H9 (cell line): ENCODE results near the gene CTIF. TPM values are rescaled to one million over a fixed set of nuclear protein-coding genes. Genes with fewer than 3 reads are reported as not detected.
A peak's percentile ranks its signal among the peaks of the same experiment; 100 is the strongest.

ENCODE experiments used
- DNase-seq: peaks from one replicate; pipeline ENCODE4 v3.0.0-alpha.2; 2017
- H2AFZ ChIP-seq: one replicate; pipeline ENCODE4 v1.6.1; 2013; ENCODE audit warnings: mild to moderate bottlenecking, low read length, control low read depth, moderate library complexity
- H2AK5ac ChIP-seq: 2 replicates; pipeline ENCODE4 v1.6.1; 2013; ENCODE audit warnings: low read length, control low read depth, mixed read lengths; ENCODE audit not compliant: insufficient read length
- H2BK120ac ChIP-seq: one replicate; pipeline ENCODE4 v1.6.1; 2013; ENCODE audit warnings: low read depth, mild to moderate bottlenecking, low read length, control low read depth, inconsistent platforms; ENCODE audit not compliant: poor library complexity, severe bottlenecking
- H2BK12ac ChIP-seq: 2 replicates; pipeline ENCODE4 v1.6.1; 2013; ENCODE audit warnings: low read length, control low read depth, mixed read lengths, low read depth; ENCODE audit not compliant: insufficient read length
- H2BK15ac ChIP-seq: 2 replicates; pipeline ENCODE4 v1.6.1; 2013; ENCODE audit warnings: low read depth, low read length, control low read depth
- H2BK20ac ChIP-seq: one replicate; pipeline ENCODE4 v1.6.1; 2013; ENCODE audit warnings: low read depth, mild to moderate bottlenecking, low read length, control low read depth, inconsistent platforms; ENCODE audit not compliant: poor library complexity, severe bottlenecking
- H2BK5ac ChIP-seq: 2 replicates; pipeline ENCODE4 v1.6.1; 2013; ENCODE audit warnings: low read length, control low read depth, mixed read lengths; ENCODE audit not compliant: insufficient read length
- H3K14ac ChIP-seq: 2 replicates; pipeline ENCODE4 v1.6.1; 2013; ENCODE audit warnings: low read length, control low read depth; ENCODE audit not compliant: insufficient read depth
- H3K18ac ChIP-seq: 2 replicates; pipeline ENCODE4 v1.6.1; 2013; ENCODE audit warnings: low read depth, mild to moderate bottlenecking, mixed read lengths, low read length, control low read depth; ENCODE audit not compliant: insufficient read length
- H3K23ac ChIP-seq: 2 replicates; pipeline ENCODE4 v1.6.1; 2013; ENCODE audit warnings: low read length, control low read depth, mixed read lengths, low read depth; ENCODE audit not compliant: insufficient read length
- H3K23me2 ChIP-seq: 2 replicates; pipeline ENCODE4 v1.6.1; 2013; ENCODE audit warnings: low read depth, mild to moderate bottlenecking, mixed read lengths, low read length, control low read depth; ENCODE audit not compliant: insufficient read length, poor library complexity, severe bottlenecking
- H3K27ac ChIP-seq: 2 replicates; pipeline ENCODE4 v1.5.1; 2013; ENCODE audit warnings: low read length, control low read depth, mixed read lengths, low read depth; ENCODE audit not compliant: insufficient read length
- H3K27me3 ChIP-seq: 2 replicates; pipeline ENCODE4 v1.6.1; 2013; ENCODE audit warnings: low read length, control low read depth, inconsistent platforms; ENCODE audit not compliant: insufficient read depth
- H3K4ac ChIP-seq: 2 replicates; pipeline ENCODE4 v1.6.1; 2013; ENCODE audit warnings: low read depth, mild to moderate bottlenecking, control low read depth, inconsistent platforms, low read length, moderate library complexity
- H3K4me1 ChIP-seq: 2 replicates; pipeline ENCODE4 v1.6.1; 2013; ENCODE audit warnings: low read length, control low read depth, inconsistent platforms; ENCODE audit not compliant: insufficient read depth
- H3K4me2 ChIP-seq: 2 replicates; pipeline ENCODE4 v1.6.1; 2013; ENCODE audit warnings: low read length, control low read depth, mixed read lengths; ENCODE audit not compliant: insufficient read length, insufficient read depth
- H3K56ac ChIP-seq: 2 replicates; pipeline ENCODE4 v1.6.1; 2013; ENCODE audit warnings: low read depth, mild to moderate bottlenecking, mixed read lengths, low read length, control low read depth; ENCODE audit not compliant: insufficient read length
- H3K79me1 ChIP-seq: 2 replicates; pipeline ENCODE4 v1.6.1; 2013; ENCODE audit warnings: low read depth, mild to moderate bottlenecking, moderate library complexity, low read length, control low read depth, inconsistent platforms; ENCODE audit not compliant: insufficient read depth, poor library complexity, severe bottlenecking
- H3K79me2 ChIP-seq: 2 replicates; pipeline ENCODE4 v1.6.1; 2013; ENCODE audit warnings: low read length, control low read depth, inconsistent platforms; ENCODE audit not compliant: insufficient read depth
- H3K9ac ChIP-seq: 2 replicates; pipeline ENCODE4 v1.6.1; 2013; ENCODE audit warnings: low read length, control low read depth, mixed read lengths; ENCODE audit not compliant: insufficient read length; ENCODE audit errors: extremely low read depth
- H3K9me3 ChIP-seq: one replicate; pipeline ENCODE4 v1.6.1; 2013; ENCODE audit warnings: low read depth, low read length, inconsistent platforms; ENCODE audit not compliant: control insufficient read depth
- H3T11ph ChIP-seq: one replicate; pipeline ENCODE4 v1.6.1; 2013; ENCODE audit warnings: mild to moderate bottlenecking, low read length, control low read depth, inconsistent platforms
- H4K20me1 ChIP-seq: one replicate; pipeline ENCODE4 v1.6.1; 2013; ENCODE audit not compliant: control insufficient read depth, insufficient read length, insufficient read depth
- H4K5ac ChIP-seq: 2 replicates; pipeline ENCODE4 v1.6.1; 2013; ENCODE audit warnings: low read depth, mild to moderate bottlenecking, mixed read lengths, low read length, control low read depth; ENCODE audit not compliant: insufficient read length
- H4K8ac ChIP-seq: replicated peaks from 2 replicates; pipeline ENCODE4 v1.6.1; 2013; ENCODE audit warnings: low read length, control low read depth, mixed read lengths, low read depth; ENCODE audit not compliant: insufficient read length
- H4K91ac ChIP-seq: 2 replicates; pipeline ENCODE4 v1.6.1; 2013; ENCODE audit warnings: low read depth, mild to moderate bottlenecking, moderate library complexity, mixed read lengths, low read length, control low read depth; ENCODE audit not compliant: insufficient read length
- H3K27ac Mint-ChIP-seq, 3 experiments: 2 replicates in 2 of 3; 3 replicates in 1 of 3; pipeline ENCODE4 v1.8.0; 2020 to 2021; ENCODE audit warnings: mixed read lengths in 3 of 3, mild to moderate bottlenecking in 1 of 3, moderate library complexity in 1 of 3
- H3K27me3 Mint-ChIP-seq: 2 replicates; pipeline ENCODE4 v1.8.0; 2021; ENCODE audit warnings: low read depth, mild to moderate bottlenecking, moderate library complexity, mixed read lengths
- H3K36me3 Mint-ChIP-seq, 3 experiments: 2 replicates in 2 of 3; 3 replicates in 1 of 3; pipeline ENCODE4 v1.8.0; 2020 to 2021; ENCODE audit warnings: low read depth in 3 of 3, mixed read lengths in 3 of 3; ENCODE audit not compliant: insufficient read depth in 1 of 3
- H3K4me1 Mint-ChIP-seq, 2 experiments: 2 replicates each; pipeline ENCODE4 v1.8.0; 2020; ENCODE audit warnings: mixed read lengths in 2 of 2
- H3K4me3 Mint-ChIP-seq, 2 experiments: 2 replicates in 1 of 2; 3 replicates in 1 of 2; pipeline ENCODE4 v1.8.0; 2020 to 2021; ENCODE audit warnings: mild to moderate bottlenecking in 2 of 2, mixed read lengths in 2 of 2, moderate library complexity in 1 of 2
- H3K9me3 Mint-ChIP-seq, 2 experiments: 2 replicates in 1 of 2; 3 replicates in 1 of 2; pipeline ENCODE4 v1.8.0; 2020; ENCODE audit warnings: mild to moderate bottlenecking in 2 of 2, mixed read lengths in 2 of 2, moderate library complexity in 1 of 2
- WGBS: extraction: QIAGEN DNeasy Blood & Tissue Kit; methylation state at CpG from one replicate; pipeline ENCODE4 v1.1.7; 2013; ENCODE audit warnings: missing lambda C conversion rate, low lambda C conversion rate, mixed read lengths; ENCODE audit not compliant: insufficient read length; ENCODE audit errors: extremely low coverage; 5-methylcytosine and 5-hydroxymethylcytosine counted together
- total RNA-seq: library from RNA; stranded (reverse); gene quantifications from 2 replicates; pipeline ENCODE4 v1.2.1, GENCODE V29; 2021
- TF ChIP-seq, protein P1 (sequence below): fragments of 200-600 bp; sonication (generic); conservative IDR thresholded peaks from 3 replicates; pipeline ENCODE4 v1.8.0; 2021; ENCODE audit warnings: antibody characterized with exemption, mild to moderate bottlenecking

The CTIF gene
- total RNA-seq, 1 experiment from 2014 or later: 15.8 TPM

DNA sequence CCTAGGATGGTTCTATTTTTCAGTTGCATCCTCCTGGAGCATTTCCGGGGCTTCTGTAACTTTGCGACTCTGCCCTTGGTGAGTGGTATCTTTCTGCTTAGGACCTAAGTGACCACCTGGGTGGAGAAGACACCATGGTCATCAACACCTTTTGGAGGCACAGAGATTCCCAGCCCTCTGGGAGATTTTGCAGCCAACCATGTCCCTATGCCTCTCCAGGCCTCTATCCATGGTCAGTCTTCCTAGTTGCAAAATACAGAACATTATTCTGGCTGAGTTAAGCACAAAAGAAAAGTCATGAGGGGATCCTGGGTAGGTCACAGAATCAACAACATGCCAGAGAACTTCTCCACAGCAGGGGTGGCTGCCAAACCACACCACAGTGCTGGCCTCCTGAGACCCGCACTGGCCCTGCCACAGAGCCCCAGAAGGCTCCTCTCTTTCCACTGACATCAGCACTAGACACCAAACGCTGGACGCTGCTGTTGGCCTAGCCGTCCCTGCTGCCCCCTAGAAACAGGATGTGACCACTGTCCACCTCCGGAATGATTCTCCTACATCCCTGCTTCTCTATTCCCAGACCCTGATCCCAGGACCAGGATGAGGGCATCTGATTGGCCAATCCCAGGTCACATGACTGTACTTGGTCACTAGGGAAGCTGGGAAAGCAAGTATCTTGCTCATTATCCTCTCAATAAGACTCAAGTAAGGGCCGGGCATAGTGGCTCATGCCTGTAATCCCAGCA lies 364.2 kb downstream of the CTIF start:
- H3K27me3 Mint-ChIP-seq: peaks cover 9% of the 10 kb centered on the region
- Histone ChIP-seq H2BK120ac (no peak overlapping the region), H3K18ac (no peak overlapping the region), H2BK12ac (no peak overlapping the region), H4K20me1 (no peaks in the 10 kb centered on the region), H4K5ac (no peak overlapping the region), H3K9ac (no peak overlapping the region), H3K27ac (no peak overlapping the region), H3K4me1 (no peaks in the 10 kb centered on the region), H4K91ac (no peak overlapping the region), H3K14ac (no peak overlapping the region), H3K56ac (no peak overlapping the region), H3T11ph (no peak overlapping the region), H3K79me2 (no peaks in the 10 kb centered on the region), H2BK20ac (no peak overlapping the region), H2BK5ac (no peak overlapping the region), H2AFZ (no peak overlapping the region), H3K79me1 (no peaks in the 10 kb centered on the region), H2AK5ac (no peak overlapping the region), H3K23ac (no peak overlapping the region), H3K23me2 (no peaks in the 10 kb centered on the region), H3K4me2 (no peak overlapping the region), H2BK15ac (no peak overlapping the region), H3K9me3 (no peaks in the 10 kb centered on the region), H3K4ac (no peak overlapping the region), H4K8ac (no peak overlapping the region), H3K27me3 (no peaks in the 10 kb centered on the region)
- no peak overlapping the region for H3K4me3 Mint-ChIP-seq
- WGBS: no CpG with 5 or more reads among the region's 8 CpGs
- peaks cover 4 to 13% (median 5%) of the 10 kb centered on the region in 3 experiments; a peak in 4 of 7 replicates for H3K36me3 Mint-ChIP-seq
- H3K9me3 Mint-ChIP-seq: peaks cover 14 to 20% of the 10 kb centered on the region in 2 experiments
- peak; percentile 21 for DNase-seq
- no peak overlapping the region for H3K27ac Mint-ChIP-seq
- TF ChIP-seq, protein P1, sequence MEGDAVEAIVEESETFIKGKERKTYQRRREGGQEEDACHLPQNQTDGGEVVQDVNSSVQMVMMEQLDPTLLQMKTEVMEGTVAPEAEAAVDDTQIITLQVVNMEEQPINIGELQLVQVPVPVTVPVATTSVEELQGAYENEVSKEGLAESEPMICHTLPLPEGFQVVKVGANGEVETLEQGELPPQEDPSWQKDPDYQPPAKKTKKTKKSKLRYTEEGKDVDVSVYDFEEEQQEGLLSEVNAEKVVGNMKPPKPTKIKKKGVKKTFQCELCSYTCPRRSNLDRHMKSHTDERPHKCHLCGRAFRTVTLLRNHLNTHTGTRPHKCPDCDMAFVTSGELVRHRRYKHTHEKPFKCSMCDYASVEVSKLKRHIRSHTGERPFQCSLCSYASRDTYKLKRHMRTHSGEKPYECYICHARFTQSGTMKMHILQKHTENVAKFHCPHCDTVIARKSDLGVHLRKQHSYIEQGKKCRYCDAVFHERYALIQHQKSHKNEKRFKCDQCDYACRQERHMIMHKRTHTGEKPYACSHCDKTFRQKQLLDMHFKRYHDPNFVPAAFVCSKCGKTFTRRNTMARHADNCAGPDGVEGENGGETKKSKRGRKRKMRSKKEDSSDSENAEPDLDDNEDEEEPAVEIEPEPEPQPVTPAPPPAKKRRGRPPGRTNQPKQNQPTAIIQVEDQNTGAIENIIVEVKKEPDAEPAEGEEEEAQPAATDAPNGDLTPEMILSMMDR: no peak
- no peaks in the 10 kb centered on the region for H3K4me1 Mint-ChIP-seq
